Measurements from ENCODE around the gene STT3A. TPM values are rescaled to one million over a fixed set of nuclear protein-coding genes. Genes with fewer than 3 reads are reported as not detected.

The STT3A gene
- total RNA-seq, 2 experiments from 2014 or later = 87.9 to 172 TPM

DNA sequence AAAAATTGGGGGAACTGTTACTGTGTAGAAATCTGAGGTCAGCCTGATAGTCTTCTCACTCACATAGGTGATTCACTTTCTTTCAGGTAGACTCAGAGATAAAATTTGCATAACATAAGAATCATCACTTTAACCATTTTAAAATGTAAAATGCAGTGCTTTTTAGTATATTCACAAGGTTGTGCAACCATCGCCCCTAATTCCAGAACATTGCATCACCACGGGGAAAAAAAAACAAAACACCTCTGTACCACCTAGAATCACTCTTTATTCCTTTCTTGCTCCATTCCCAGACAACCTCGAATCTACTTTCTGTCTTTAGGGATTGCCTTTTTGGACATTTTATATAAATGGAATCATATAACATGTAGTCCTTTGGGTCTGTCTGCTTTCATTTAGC is 53.2 kb downstream of the STT3A start:
- no peaks in the 10 kb centered on the region for H3K4me1 ChIP-seq (ENCODE audit: insufficient read depth, low read length, poor library complexity, severe bottlenecking)
- BruUV-seq (replicated peaks) = no TSS peak
- H3K27ac ChIP-seq (ENCODE audit: low read depth, low read length, poor library complexity, severe bottlenecking) = no peak overlapping the region
- H3K4me3 ChIP-seq (ENCODE audit: low read depth, low read length, poor library complexity, severe bottlenecking) = no peak overlapping the region
- ChIA-PET CTCF (ENCODE audit: unreplicated experiment) (no interaction called here), POLR2A (interaction anchor here (1.2 kb wide), 1 partner anchor 12 kb away, joined by 4 read pairs; no protein-coding TSS in a partner anchor)
- peaks cover 4% of the 10 kb centered on the region; the same call in 1 of the 2 replicates for H4K20me1 ChIP-seq (ENCODE audit: insufficient read depth, low read length)
- intact Hi-C loops (cut with micrococcal nuclease; ENCODE audit: unreplicated experiment) = no loop called here
- H3K9me3 ChIP-seq (ENCODE audit: low read length) = 0 out of 2 replicates have a peak, but pooled peaks cover 6% of the 10 kb centered on the region
- H2AFZ ChIP-seq (ENCODE audit: low read length) = no peak overlapping the region
- no peak for DNase-seq (ENCODE audit: low spot score)
- H3K9me2 ChIP-seq (ENCODE audit: insufficient read depth, low read length) = no peaks in the 10 kb centered on the region
- H3K36me3 ChIP-seq (ENCODE audit: insufficient read depth, low read length) = peaks cover 98% of the 10 kb centered on the region
- no peak overlapping the region for H3K4me2 ChIP-seq (ENCODE audit: low read length)
- TF ChIP-seq, protein P1, sequence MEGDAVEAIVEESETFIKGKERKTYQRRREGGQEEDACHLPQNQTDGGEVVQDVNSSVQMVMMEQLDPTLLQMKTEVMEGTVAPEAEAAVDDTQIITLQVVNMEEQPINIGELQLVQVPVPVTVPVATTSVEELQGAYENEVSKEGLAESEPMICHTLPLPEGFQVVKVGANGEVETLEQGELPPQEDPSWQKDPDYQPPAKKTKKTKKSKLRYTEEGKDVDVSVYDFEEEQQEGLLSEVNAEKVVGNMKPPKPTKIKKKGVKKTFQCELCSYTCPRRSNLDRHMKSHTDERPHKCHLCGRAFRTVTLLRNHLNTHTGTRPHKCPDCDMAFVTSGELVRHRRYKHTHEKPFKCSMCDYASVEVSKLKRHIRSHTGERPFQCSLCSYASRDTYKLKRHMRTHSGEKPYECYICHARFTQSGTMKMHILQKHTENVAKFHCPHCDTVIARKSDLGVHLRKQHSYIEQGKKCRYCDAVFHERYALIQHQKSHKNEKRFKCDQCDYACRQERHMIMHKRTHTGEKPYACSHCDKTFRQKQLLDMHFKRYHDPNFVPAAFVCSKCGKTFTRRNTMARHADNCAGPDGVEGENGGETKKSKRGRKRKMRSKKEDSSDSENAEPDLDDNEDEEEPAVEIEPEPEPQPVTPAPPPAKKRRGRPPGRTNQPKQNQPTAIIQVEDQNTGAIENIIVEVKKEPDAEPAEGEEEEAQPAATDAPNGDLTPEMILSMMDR (conservative IDR thresholded peaks at IDR 0.05; ENCODE audit: low read length) = no peak
- TF ChIP-seq EZH2phosphoT487 (IDR thresholded peaks at IDR 0.05; ENCODE audit: borderline replicate concordance, low read depth, low read length) = no peak
- H3K79me2 ChIP-seq (ENCODE audit: insufficient read depth, low read depth, low read length) = peaks cover 67% of the 10 kb centered on the region

DNA sequence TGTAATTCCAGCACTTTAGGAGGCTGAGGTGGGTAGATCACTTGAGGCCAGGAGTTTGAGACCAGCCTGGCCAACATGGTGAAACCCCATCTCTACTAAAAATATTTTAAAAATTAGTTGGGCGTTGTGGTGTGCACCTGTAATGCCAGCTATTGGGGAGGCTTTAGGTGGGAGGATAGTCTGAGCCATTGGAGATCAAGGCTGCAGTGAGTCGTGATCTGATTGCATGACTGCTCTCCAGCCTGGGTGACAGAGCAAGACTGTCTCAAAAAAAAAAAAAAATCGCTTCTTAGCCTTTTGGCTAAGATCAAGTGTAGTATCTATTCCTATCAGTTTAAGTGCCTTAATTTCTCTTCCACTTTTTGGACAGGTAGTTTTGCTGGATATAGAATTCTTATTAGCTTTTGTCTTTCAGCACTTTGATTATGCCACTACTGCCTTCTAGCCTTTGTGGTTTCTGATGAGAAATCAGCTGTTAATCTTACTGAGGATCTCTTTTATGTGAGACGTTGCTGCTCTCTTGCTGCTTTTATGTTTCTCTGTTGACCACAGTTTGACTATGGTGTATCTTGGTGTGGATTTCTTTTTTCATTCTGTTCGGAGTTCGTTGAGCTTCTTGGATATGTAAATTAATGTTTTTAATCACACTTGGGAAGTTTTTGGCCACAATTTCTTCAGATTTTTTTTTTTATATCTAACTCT is 57.0 kb downstream of the STT3A start:
- intact Hi-C loops (cut with micrococcal nuclease; ENCODE audit: unreplicated experiment) = loop anchor here (5.0 kb wide), 1 partner anchor 42 kb away; no protein-coding TSS in a partner anchor
- POLR2A ChIA-PET = interaction anchor here (0.7 to 1.3 kb wide), 2 partner anchors 15 to 168 kb away, joined by 4 read pairs; no protein-coding TSS in a partner anchor
- Histone ChIP-seq H2AFZ (ENCODE audit: low read length) (no peak overlapping the region), H3K9me2 (ENCODE audit: insufficient read depth, low read length) (no peaks in the 10 kb centered on the region), H3K9me3 (ENCODE audit: low read length) (0 out of 2 replicates have a peak, but pooled peaks cover 6% of the 10 kb centered on the region), H3K27ac (ENCODE audit: low read depth, low read length, poor library complexity, severe bottlenecking) (no peak overlapping the region), H4K20me1 (ENCODE audit: insufficient read depth, low read length) (no peaks in the 10 kb centered on the region; the same call in 1 of the 2 replicates), H3K4me3 (ENCODE audit: low read depth, low read length, poor library complexity, severe bottlenecking) (no peak overlapping the region), H3K36me3 (ENCODE audit: insufficient read depth, low read length) (peaks cover 98% of the 10 kb centered on the region), H3K79me2 (ENCODE audit: insufficient read depth, low read depth, low read length) (peaks cover 69% of the 10 kb centered on the region), H3K4me1 (ENCODE audit: insufficient read depth, low read length, poor library complexity, severe bottlenecking) (no peaks in the 10 kb centered on the region), H3K4me2 (ENCODE audit: low read length) (no peak overlapping the region)
- DNase-seq (ENCODE audit: low spot score) = no peak
- no TSS peak for BruUV-seq (replicated peaks)
- TF ChIP-seq EZH2phosphoT487 (IDR thresholded peaks at IDR 0.05; ENCODE audit: borderline replicate concordance, low read depth, low read length) = no peak
- TF ChIP-seq, protein P1 (conservative IDR thresholded peaks at IDR 0.05; ENCODE audit: low read length) = no peak
- CTCF ChIA-PET (ENCODE audit: unreplicated experiment) = no interaction called here

DNA sequence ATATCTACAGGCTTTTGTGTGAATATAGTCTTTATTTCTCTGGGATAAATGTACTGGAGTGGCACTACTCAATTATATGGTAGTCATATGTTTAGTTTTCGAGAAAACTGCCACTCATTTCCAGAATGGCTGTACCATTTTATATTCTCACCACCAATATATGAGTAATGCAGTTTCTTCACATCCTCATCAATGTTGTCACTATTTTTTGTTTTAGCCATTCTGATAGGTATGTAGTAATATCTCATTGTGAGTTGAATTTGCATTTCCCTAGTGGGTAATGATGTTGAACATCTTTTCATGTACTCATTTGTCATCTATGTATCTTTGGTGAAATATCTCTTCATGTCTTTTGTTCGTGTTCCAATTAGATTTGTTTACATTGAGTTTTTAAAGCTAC is 70.0 kb downstream of the STT3A start:
- ChIA-PET CTCF (ENCODE audit: unreplicated experiment) (no interaction called here), POLR2A (no interaction called here)
- intact Hi-C loops (cut with micrococcal nuclease; ENCODE audit: unreplicated experiment) = no loop called here
- Histone ChIP-seq H3K4me1 (ENCODE audit: insufficient read depth, low read length, poor library complexity, severe bottlenecking) (no peaks in the 10 kb centered on the region), H3K27ac (ENCODE audit: low read depth, low read length, poor library complexity, severe bottlenecking) (no peak overlapping the region), H3K4me2 (ENCODE audit: low read length) (no peak overlapping the region), H3K4me3 (ENCODE audit: low read depth, low read length, poor library complexity, severe bottlenecking) (no peak overlapping the region), H4K20me1 (ENCODE audit: insufficient read depth, low read length) (no peaks in the 10 kb centered on the region), H2AFZ (ENCODE audit: low read length) (no peak overlapping the region), H3K9me3 (ENCODE audit: low read length) (peaks cover 16% of the 10 kb centered on the region; the same call in 1 of the 2 replicates), H3K36me3 (ENCODE audit: insufficient read depth, low read length) (peaks cover 100% of the 10 kb centered on the region), H3K9me2 (ENCODE audit: insufficient read depth, low read length) (no peaks in the 10 kb centered on the region), H3K79me2 (ENCODE audit: insufficient read depth, low read depth, low read length) (peaks cover 39% of the 10 kb centered on the region; the same call in 1 of the 2 replicates)
- TF ChIP-seq, protein P1 (conservative IDR thresholded peaks at IDR 0.05; ENCODE audit: low read length) = no peak
- no peak for TF ChIP-seq EZH2phosphoT487 (IDR thresholded peaks at IDR 0.05; ENCODE audit: borderline replicate concordance, low read depth, low read length)
- no TSS peak for BruUV-seq (replicated peaks)
- no peak for DNase-seq (ENCODE audit: low spot score)
